Activated naive CD4-positive, alpha-beta T cell treated with anti-CD3 and anti-CD28 coated beads, Interleukin-2, amount 50 U/mL, for 24 hours (primary cell): Measurements from ENCODE around the gene TNS4.

Source experiments
- H3K27ac Mint-ChIP-seq: one replicate; pipeline ENCODE4 v1.8.0; 2021; ENCODE audit warnings: mild to moderate bottlenecking, mixed read lengths
- H3K27me3 Mint-ChIP-seq: one replicate; pipeline ENCODE4 v1.8.0; 2021; ENCODE audit warnings: mixed read lengths
- H3K36me3 Mint-ChIP-seq: one replicate; pipeline ENCODE4 v1.8.0; 2021; ENCODE audit warnings: mixed read lengths
- H3K4me1 Mint-ChIP-seq: one replicate; pipeline ENCODE4 v1.8.0; 2021; ENCODE audit warnings: mixed read lengths
- H3K4me3 Mint-ChIP-seq: one replicate; pipeline ENCODE4 v1.8.0; 2021; ENCODE audit warnings: mild to moderate bottlenecking, mixed read lengths
- H3K9me3 Mint-ChIP-seq: one replicate; pipeline ENCODE4 v1.8.0; 2021; ENCODE audit warnings: mixed read lengths

TNS4 gene

GRCh38 chr17:40477796-40478195 is 23.6 kb downstream of the TNS4 start:
- H3K4me1 Mint-ChIP-seq = peaks cover 49% of the 10 kb centered on the region
- H3K36me3 Mint-ChIP-seq = no peaks in the 10 kb centered on the region
- no peaks in the 10 kb centered on the region for H3K27me3 Mint-ChIP-seq
- no peak overlapping the region for H3K4me3 Mint-ChIP-seq
- H3K27ac Mint-ChIP-seq = peak overlapping the region; percentile 35
- H3K9me3 Mint-ChIP-seq = no peaks in the 10 kb centered on the region

- no peaks in the 10 kb centered on the region for H3K27me3 Mint-ChIP-seq
- H3K4me3 Mint-ChIP-seq = no peak overlapping the region
- H3K9me3 Mint-ChIP-seq = no peaks in the 10 kb centered on the region
- peaks cover 25% of the 10 kb centered on the region for H3K4me1 Mint-ChIP-seq
- peak overlapping the region; percentile 12 for H3K27ac Mint-ChIP-seq
- H3K36me3 Mint-ChIP-seq = no peaks in the 10 kb centered on the region
Measured at GRCh38 chr17:40475234-40475908, 26.1 kb downstream of the TNS4 start.

- no peak overlapping the region for H3K27ac Mint-ChIP-seq
- H3K9me3 Mint-ChIP-seq = no peaks in the 10 kb centered on the region
- no peak overlapping the region for H3K4me3 Mint-ChIP-seq
- no peaks in the 10 kb centered on the region for H3K36me3 Mint-ChIP-seq
- peaks cover 16% of the 10 kb centered on the region for H3K4me1 Mint-ChIP-seq
- no peaks in the 10 kb centered on the region for H3K27me3 Mint-ChIP-seq
Measured at GRCh38 chr17:40474419-40475002, 26.9 kb downstream of the TNS4 start.

- Mint-ChIP-seq H3K4me3 (no peak overlapping the region), H3K36me3 (no peaks in the 10 kb centered on the region), H3K4me1 (peaks cover 10% of the 10 kb centered on the region), H3K9me3 (no peaks in the 10 kb centered on the region), H3K27me3 (no peaks in the 10 kb centered on the region), H3K27ac (peak overlapping the region; percentile 76)
Measured at GRCh38 chr17:40473573-40474365, 27.7 kb downstream of the TNS4 start.

GRCh38 chr17:40472733-40473452 is 28.5 kb downstream of the TNS4 start:
- Mint-ChIP-seq H3K27ac (no peak overlapping the region), H3K4me3 (no peak overlapping the region), H3K27me3 (no peaks in the 10 kb centered on the region), H3K9me3 (no peaks in the 10 kb centered on the region), H3K36me3 (no peaks in the 10 kb centered on the region), H3K4me1 (peaks cover 9% of the 10 kb centered on the region)

GRCh38 chr17:40471846-40472732 is 29.3 kb downstream of the TNS4 start:
- Mint-ChIP-seq H3K4me1 (peaks cover 4% of the 10 kb centered on the region), H3K27me3 (no peaks in the 10 kb centered on the region), H3K9me3 (no peaks in the 10 kb centered on the region), H3K4me3 (no peak overlapping the region), H3K36me3 (no peaks in the 10 kb centered on the region), H3K27ac (no peak overlapping the region)

- Mint-ChIP-seq H3K4me1 (no peaks in the 10 kb centered on the region), H3K4me3 (no peak overlapping the region), H3K9me3 (no peaks in the 10 kb centered on the region), H3K27ac (no peak overlapping the region), H3K27me3 (no peaks in the 10 kb centered on the region), H3K36me3 (no peaks in the 10 kb centered on the region)
Measured at GRCh38 chr17:40470932-40471828, 30.2 kb downstream of the TNS4 start.

- no peaks in the 10 kb centered on the region for H3K9me3 Mint-ChIP-seq
- no peaks in the 10 kb centered on the region for H3K27me3 Mint-ChIP-seq
- no peaks in the 10 kb centered on the region for H3K36me3 Mint-ChIP-seq
- no peak overlapping the region for H3K27ac Mint-ChIP-seq
- H3K4me3 Mint-ChIP-seq = no peak overlapping the region
- H3K4me1 Mint-ChIP-seq = no peaks in the 10 kb centered on the region
Measured at GRCh38 chr17:40469805-40470675, 31.4 kb downstream of the TNS4 start.

GRCh38 chr17:40468560-40468959 is 32.9 kb downstream of the TNS4 start:
- Mint-ChIP-seq H3K9me3 (no peaks in the 10 kb centered on the region), H3K4me1 (no peaks in the 10 kb centered on the region), H3K27me3 (no peaks in the 10 kb centered on the region), H3K4me3 (no peak overlapping the region), H3K27ac (no peak overlapping the region), H3K36me3 (no peaks in the 10 kb centered on the region)

- H3K27ac Mint-ChIP-seq = no peak overlapping the region
- no peaks in the 10 kb centered on the region for H3K4me1 Mint-ChIP-seq
- H3K9me3 Mint-ChIP-seq = no peaks in the 10 kb centered on the region
Measured at GRCh38 chr17:40467281-40467867, 34.0 kb downstream of the TNS4 start.

GRCh38 chr17:40466298-40466971 is 35.0 kb downstream of the TNS4 start:
- Mint-ChIP-seq H3K27ac (no peak overlapping the region), H3K4me3 (no peak overlapping the region), H3K27me3 (no peaks in the 10 kb centered on the region)

More at GRCh38 chr17:40467281-40467867, 34.0 kb downstream of the TNS4 start:
- no peaks in the 10 kb centered on the region for H3K36me3 Mint-ChIP-seq
- no peak overlapping the region for H3K4me3 Mint-ChIP-seq
- no peaks in the 10 kb centered on the region for H3K27me3 Mint-ChIP-seq

GRCh38 chr17:40464392-40464855 is 37.0 kb downstream of the TNS4 start:
- H3K4me1 Mint-ChIP-seq = no peaks in the 10 kb centered on the region
- no peaks in the 10 kb centered on the region for H3K9me3 Mint-ChIP-seq
- H3K27me3 Mint-ChIP-seq = no peaks in the 10 kb centered on the region
- H3K36me3 Mint-ChIP-seq = no peaks in the 10 kb centered on the region
- H3K27ac Mint-ChIP-seq = peak overlapping the region; percentile 57
- no peak overlapping the region for H3K4me3 Mint-ChIP-seq

More at GRCh38 chr17:40466298-40466971, 35.0 kb downstream of the TNS4 start:
- no peaks in the 10 kb centered on the region for H3K36me3 Mint-ChIP-seq
- H3K9me3 Mint-ChIP-seq = no peaks in the 10 kb centered on the region
- no peaks in the 10 kb centered on the region for H3K4me1 Mint-ChIP-seq
